ENCODE data around the gene OR8B4.
"Not testable (repeated sequence)": the region's sequence is repeated elsewhere in the genome, so short reads cannot be mapped to it uniquely, and the experiment has no call there.

Gene OR8B4

DNA sequence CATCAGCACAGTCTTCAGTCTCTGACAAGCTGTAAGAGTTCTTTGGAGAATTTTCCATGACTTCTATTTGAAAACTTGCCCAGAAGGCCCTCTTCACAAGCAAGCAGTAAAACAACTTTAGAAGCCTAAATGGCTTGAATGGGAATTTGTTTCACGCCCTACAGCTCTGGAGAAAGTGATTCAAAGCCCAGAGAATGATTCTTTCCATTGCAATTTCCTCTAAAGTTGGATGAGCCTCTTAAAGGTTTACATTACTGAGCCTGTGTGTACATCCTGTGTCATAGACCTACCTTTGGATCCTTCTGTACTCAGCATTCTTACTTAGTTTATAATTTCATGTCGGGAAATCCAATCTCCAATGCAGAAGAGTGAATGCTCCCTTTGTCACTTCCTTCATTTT is 19.1 kb downstream of the OR8B4 start:
- DNase-seq (ENCODE audit: low spot score), result no peak

GRCh38 chr11:124403186-124403585 is 21.5 kb downstream of the OR8B4 start:
- not testable (repeated sequence) for DNase-seq (ENCODE audit: low spot score)

DNA sequence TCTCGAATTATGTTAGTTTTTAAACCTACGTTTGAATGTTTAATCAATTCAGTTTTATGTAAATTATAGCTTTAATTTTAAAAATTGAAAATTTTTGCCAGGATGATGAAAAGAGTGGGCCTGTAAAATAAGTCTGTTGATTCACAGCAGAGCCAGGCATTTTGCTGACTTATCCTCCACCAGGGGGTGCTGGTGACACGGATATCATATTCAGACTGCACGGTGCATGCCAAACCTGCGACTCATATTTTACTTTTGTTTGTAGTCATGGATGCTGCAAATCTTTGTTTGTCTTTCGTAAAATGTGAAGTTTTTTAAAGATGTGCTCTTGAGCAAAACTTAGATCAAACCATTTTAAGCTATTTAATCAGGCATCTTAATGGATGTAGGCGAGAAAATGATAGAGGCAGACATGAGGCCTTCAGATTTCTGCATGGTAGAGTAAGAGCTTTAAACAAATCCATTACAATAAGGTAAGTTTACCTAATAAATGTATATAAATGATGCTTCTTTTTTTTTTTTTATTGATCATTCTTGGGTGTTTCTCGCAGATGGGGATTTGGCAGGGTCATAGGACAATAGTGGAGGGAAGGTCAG is 22.2 kb downstream of the OR8B4 start:
- DNase-seq (ENCODE audit: low spot score), result peak; percentile 73

DNA sequence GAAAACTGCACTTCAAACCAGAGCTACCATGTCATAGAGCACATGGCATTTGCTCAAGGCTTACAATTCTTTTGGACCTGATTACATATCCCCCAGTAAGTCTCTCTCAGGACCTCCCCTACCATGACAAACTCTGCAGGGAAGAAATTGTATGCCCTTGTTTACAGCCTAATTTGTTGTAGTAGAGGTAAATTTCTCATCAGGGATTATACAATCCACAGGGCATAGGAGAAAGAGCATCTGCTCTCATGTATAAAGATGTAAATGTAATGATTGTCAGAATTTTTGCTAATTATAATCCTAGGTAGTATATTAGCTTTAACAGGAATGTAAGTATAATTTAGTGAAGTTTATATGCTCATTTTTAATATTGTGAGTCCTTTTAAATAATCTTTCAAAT is 25.7 kb downstream of the OR8B4 start, which contains the start of gene OR8B3:
Gene OR8B3, minus strand, starts transcription at position 101 of the 400 bp plus-strand sequence. CDS start 1,673 bp downstream, outside the sequence.
- no peak for DNase-seq (ENCODE audit: low spot score)

DNA sequence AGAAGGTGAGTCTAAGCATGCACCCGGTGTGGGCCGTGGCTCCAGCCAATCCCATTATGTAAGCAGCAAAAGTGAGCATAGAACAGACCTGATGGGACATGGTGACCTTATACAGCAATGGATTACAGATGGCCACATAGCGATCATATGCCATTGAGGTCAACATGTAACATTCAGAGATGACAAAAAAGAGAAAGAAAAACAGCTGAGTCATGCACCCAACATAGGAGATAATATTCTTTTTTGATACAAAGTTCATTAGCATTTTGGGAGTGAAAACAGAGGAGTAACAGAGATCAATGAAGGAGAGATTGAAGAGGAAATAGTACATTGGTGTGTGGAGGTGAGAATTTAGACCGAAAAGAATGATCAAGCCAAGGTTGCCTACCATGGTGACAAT is 27.8 kb downstream of the OR8B4 start:
- not testable (repeated sequence) for DNase-seq (ENCODE audit: low spot score)

GRCh38 chr11:124394408-124394807 is 30.3 kb downstream of the OR8B4 start:
- DNase-seq (ENCODE audit: low spot score), result no peak

DNA sequence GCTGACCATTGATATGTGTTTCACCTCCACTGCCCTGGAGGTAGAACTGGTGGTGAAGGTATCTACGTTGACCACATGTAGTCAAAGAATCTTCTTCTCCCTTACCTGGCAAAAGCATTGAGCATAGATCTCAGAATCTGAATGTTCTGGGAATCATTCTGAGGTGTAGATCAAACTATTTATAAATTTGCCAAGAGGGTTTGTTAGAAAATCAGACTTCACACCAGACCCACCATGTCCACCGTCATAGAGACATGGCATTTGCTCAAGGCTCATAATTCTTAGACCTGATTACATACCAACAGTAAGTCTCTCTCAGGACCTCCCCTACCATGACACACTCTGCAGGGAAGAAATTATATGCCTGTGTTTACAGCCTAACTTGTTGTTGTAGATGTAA is 40.3 kb downstream of the OR8B4 start, which contains the start of gene OR8B2:
Gene OR8B2, minus strand, starts transcription at position 101 of the 400 bp plus-strand sequence. CDS start 1,156 bp downstream, outside the sequence.
- DNase-seq (ENCODE audit: low spot score), result no peak

DNA sequence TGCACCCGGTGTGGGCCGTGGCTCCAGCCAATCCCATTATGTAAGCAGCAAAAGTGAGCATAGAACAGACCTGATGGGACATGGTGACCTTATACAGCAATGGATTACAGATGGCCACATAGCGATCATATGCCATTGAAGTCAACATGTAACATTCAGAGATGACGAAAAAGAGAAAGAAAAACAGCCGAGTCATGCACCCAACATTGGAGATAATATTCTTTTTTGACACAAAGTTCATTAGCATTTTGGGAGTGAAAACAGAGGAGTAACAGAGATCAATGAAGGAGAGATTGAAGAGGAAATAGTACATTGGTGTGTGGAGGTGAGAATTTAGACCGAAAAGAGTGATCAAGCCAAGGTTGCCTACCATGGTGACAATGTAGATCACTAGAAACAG is 41.8 kb downstream of the OR8B4 start:
- DNase-seq (ENCODE audit: low spot score), result not testable (repeated sequence)

DNA sequence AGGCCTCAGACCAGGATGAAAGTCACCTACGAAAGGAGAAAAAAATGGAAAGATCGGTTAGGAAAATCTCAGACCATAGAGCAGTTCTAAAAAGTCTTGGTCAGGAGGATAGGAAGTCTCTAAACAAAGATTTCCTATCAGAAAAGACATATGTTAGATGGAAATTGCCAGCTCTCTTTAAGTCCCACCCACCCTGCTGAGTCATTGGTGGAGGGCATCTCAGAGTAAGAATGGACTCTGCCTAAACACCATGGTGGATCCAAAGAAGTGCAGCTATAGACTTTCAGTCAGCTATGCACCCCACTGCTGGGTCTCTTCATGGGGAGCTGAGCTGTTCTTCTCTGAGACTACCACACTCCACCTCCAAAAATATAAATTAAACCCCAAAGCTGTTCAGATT is 44.1 kb downstream of the OR8B4 start:
- DNase-seq (ENCODE audit: low spot score), result no peak

- DNase-seq (ENCODE audit: low spot score), result no peak
These were observed 48.4 kb downstream of the OR8B4 start for GRCh38 chr11:124376280-124376679.
